Stimulated activated CD4-positive, alpha-beta T cell treated with anti-CD3 and anti-CD28 coated beads, Interleukin-1b, Interleukin-23, amount 100 ng/mL, for 24 hours (primary cell): Measurements from ENCODE around the gene RBM47.
"Not testable (repeated sequence)": the region's sequence is repeated elsewhere in the genome, so short reads cannot be mapped to it uniquely, and the experiment has no call there.

Source experiments
- DNase-seq, 4 experiments: peaks; one replicate each; pipeline ENCODE4 v3.0.0-alpha.2; 2020; ENCODE audit warnings: low read depth in 4 of 4, low spot score in 1 of 4

RBM47 gene

GRCh38 chr4:40454816-40455215, 174.8 kb downstream of the RBM47 start:
- no peak for DNase-seq

- DNase-seq, result no peak
These were observed 175.8 kb downstream of the RBM47 start for GRCh38 chr4:40453912-40454311.

DNA sequence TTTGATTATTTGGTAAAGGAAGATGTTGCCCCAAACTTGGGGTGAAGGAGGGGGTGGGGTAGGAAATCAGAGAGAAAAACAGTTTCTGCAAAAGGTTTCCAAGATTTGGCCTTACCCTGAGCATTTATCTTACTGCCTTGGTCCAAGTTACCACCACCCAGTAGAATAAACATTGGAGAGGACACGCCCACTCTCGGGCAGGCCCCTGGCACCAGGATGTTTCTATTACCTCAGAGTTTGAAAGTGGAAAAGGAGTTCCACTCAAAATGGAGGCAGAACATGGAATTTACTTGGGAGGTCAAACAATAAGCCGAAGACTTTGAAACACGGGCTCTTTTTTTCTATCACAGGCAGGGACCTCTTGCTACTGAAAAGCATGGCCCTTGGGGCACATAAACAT, 180.8 kb downstream of the RBM47 start:
- DNase-seq, result no peak

DNA sequence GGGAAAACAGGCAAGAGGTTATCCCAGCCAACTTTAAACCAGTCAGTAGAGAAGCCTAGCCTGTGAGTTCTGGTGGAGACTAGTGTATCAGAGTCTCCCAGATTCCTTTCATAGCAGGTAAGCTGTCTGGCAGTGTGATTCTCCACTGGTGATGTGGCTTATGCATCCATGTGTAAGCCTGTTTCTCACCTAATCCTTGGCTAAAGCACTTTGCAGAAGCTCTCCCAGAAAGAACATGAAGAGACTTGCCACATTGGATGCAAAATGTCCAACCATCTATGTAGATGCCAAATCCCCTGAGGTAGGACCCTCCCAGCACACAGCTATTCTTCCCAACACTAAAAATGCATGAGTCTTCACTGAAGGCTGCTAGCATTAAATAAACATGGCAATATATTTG, 182.8 kb downstream of the RBM47 start:
- no peak for DNase-seq

DNA sequence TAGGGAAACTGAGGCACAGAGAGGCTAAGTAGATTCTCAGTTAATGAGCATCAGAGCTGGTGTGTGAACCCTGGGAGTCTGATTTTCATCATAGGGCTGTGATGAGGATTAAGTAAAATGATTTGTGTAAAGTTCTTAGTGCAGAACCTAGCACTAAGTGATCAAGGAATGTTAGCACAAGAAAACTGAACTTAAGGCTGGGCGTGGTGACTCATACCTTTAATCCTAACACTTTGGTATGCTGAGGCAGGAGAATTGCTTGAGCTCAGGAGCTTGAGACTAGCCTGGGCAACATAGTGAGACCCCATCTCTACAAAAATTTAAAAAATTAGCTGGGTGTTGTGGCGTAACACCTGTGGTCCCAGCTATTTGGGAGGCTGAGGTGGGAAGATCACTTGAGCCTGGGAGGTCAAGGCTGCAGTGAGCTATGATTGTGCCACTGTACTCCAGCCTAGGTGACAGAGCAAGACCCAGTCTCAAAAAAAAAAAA, 183.4 kb downstream of the RBM47 start:
- DNase-seq, result not testable (repeated sequence)

DNA sequence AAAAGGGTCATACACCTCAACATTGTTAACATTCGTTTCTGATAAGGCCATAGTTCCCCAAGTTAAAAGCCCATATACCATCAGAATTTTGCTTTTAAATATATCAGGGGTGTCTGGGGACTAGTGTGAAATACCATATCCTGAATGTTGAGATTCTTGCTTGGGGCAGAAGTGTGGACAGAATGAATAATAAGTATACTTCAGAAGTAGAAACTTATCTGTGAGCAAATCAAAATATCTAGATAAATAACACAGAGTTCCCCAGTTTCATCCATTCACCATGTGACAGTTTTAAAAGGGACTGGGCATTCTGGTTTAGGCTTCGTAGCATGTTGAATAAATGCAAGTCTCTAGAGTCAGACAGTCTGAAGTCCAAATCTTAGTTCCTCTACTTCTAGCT, 184.0 kb downstream of the RBM47 start:
- DNase-seq, result no peak

GRCh38 chr4:40441430-40441829, 188.2 kb downstream of the RBM47 start:
- DNase-seq, result no peak

DNA sequence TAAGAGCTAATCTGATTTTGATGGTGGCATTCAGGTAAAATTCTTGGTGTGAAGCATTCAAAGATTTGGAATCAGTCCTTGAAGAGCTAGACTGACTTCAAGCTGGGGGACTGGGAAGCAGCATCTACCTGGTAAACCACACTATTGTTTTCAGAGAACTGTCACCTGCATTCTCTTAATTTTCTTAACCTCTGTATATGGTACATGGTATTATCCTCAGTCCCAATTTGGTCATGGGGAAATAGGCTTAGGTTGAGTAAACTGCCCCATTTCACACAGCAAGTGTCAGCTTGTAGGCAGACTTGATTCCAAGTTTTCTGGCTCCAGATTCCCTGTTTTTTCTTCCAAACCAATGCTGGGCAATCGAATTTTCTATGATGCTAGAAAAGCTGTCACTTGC, 190.1 kb downstream of the RBM47 start:
- no peak for DNase-seq

DNA sequence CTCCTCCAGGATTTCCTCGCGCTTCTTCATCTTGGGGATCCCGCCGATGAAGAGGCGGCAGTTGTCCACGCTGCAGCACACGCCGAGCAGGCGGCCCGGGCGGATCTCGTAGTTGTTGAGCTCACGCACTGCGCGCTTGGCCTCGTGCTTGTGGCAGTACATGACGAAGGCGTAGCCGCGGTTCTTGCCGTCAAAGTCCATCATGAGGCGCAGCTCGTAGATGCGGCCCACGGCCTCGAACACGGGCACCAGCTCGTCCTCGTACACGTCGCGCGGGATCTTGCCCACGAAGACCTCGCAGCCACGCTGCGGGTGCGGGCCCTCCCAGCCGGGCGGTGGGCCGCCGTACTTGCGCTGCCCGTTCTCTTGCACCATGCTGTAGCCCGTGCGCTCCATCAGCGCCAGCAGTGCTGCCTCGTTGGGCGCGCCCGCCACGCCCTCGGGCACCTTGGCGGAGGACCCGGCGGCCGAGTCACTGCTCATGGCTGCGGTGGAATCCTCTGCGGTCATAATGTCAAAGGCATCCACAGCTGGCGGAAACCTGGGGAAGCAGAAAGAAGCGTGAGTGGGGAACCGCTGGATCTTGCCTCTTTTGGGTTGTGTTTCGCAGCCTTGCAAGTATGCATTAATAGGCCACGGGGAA, 191.2 kb downstream of the RBM47 start:
- DNase-seq, result no peak

DNA sequence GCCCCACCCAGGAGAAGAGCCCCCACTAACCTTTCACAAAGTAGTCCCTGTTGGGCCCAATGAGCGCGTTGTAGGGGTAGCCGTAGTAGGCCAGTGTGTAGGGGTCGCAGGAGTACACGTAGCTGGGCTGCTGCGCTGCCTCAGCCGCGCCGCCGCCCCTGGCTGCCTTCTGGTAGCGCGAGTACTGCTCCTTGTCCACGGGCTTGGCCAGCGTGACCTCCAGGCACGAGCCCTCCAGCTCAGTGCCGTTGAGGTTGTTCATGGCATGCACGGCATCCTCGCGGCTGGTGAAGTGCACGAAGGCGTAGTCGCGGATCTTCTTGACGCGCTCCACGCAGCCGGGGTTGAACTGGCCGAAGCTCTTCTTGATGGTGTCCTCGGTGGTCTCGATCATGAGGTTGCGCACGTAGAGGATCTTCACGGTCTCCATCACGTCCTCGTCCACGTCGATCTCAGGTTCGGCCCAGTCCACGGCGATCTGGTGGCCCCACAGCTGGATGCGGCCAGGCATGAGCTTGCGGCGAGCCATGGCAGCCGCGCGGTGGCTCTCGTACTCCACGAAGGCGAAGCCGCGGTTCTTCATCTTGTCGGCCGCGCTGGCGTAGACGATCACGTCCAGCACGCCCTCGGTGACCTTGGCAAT, 191.8 kb downstream of the RBM47 start:
- no peak for DNase-seq

DNA sequence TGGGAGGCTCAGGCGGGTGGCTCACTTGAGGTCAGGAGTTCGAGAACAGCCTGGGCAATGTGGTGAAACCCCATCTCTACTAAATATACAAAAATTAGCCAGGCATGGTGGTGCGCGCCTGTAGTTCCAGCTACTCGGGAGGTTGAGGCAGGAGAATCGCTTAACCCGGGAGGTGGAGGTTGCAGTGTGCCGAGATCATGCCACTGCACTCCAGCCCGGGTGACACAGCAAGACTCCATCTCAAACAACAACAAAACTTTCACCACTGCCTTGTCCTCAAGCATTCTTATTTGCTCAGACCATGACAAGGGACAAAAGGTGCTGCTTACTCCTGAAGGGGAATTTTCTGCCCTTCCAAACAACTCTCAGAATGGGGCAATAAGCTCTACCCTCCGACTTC, 194.4 kb downstream of the RBM47 start:
- not testable (repeated sequence) for DNase-seq

- no peak for DNase-seq
These were observed 195.5 kb downstream of the RBM47 start for GRCh38 chr4:40434126-40434687.

DNA sequence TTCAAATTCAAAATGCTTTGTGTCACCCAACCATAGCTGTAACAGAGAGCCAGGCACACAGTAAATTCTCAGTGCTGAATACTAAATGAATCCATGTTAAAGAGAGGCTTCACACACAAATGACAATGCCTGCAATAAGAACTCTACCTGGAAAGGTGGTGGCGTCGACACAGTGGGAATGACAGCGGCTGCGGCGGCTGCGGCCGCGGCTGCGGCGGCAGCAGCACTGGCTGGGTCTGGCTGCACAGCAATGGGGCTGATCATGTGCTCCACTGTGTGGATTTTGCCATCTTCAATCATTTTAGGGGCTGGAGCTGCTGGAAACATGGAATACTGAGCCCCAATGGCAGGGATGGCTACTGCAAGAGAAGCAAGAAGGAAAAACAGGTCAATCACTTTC, 197.2 kb downstream of the RBM47 start:
- DNase-seq, result no peak

DNA sequence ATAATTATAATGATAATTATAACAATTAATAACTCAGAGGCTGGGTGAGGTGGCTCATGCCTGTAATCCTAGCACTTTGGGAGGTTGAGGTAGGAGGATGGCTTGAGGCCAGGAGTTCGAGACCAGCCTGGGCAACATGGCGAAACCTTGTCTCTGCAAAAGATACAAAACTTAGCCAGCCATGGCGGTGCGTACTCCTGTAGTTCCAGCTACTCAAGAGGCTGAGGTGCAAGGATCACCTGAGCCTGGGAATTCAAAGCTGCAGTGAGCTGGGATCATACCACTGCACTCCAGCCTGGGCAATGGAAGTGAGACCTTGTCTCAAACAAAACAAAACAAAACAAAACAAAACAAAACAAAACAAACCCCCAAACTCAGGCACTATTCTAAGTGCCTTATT, 201.8 kb downstream of the RBM47 start:
- DNase-seq, result not testable (repeated sequence)

GRCh38 chr4:40427128-40427527, 202.5 kb downstream of the RBM47 start:
- DNase-seq, result no peak

- DNase-seq, result no peak
These were observed 203.7 kb downstream of the RBM47 start for GRCh38 chr4:40425799-40426574.

DNA sequence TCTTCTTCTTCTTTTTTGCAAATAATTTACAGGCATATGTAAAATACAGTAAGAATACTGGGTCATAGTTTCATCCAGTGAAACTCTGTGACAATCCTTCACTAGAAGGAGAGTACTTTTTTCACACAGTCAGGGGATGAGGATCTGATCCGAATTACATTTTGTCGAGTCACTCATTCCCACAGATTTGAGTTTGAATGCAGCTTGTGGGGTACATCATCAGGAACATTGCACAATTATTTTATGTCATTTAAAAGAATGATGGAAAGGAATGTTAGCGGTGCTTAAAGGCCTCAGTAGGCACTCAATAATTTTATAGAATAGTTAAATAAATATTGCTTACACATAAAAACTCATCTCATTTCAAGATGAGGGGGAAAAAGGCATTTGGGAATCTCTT, 205.9 kb downstream of the RBM47 start:
- no peak for DNase-seq

- no peak for DNase-seq
These were observed 207.6 kb downstream of the RBM47 start for GRCh38 chr4:40421839-40422708.

DNA sequence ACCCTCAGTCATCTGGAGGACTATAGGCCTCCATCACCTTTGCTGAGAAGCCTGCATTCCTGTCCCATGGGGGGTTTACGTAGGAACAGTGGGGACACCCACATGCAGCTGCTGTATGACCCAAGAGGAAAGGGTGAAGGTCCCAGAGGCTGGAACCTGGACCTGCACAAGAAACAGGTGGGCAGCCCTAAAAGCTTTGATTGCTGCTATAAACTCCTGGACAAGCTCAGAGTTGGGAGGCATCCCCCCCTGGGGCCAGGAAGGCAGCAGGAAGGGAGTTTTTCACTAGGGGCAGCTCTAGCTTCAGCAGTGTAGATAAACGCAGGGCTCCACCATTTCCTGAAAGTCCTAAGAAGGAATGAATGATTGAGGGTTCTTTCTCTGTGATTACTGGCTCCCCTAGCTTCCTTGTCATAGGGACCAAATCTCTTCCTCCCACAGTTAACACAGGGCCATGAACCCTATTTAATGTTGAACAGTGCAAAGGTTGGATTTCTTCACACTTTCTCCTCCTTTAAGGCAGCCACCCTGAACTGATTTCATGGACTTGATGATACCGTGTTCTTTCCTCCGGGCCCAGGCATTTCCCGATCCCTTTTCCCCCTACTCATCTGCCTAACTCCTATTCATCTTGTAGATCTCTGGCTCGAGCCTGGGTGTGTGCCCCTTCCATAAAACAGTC, 210.3 kb downstream of the RBM47 start:
- DNase-seq, result no peak
